ENCODE data around the gene KANK4.

The KANK4 gene

GRCh38 chr1:62188111-62188510 lies 131.1 kb downstream of the KANK4 start:
- H3K4me2 ChIP-seq, result no peak overlapping the region
- H3K9ac ChIP-seq, result no peak overlapping the region
- no peaks in the 10 kb centered on the region for H3K36me3 ChIP-seq (ENCODE audit: insufficient read depth)
- H3K27me3 ChIP-seq (ENCODE audit: insufficient read depth, low read depth), result no peaks in the 10 kb centered on the region
- H4K20me1 ChIP-seq (ENCODE audit: insufficient read depth), result no peaks in the 10 kb centered on the region
- H3K27ac ChIP-seq, result no peak overlapping the region
- no peak overlapping the region for H3K4me3 ChIP-seq (IDR thresholded peaks at IDR 0.05; ENCODE audit: insufficient read depth, low read depth, low read length)
- no peak for TF ChIP-seq CTCF (conservative IDR thresholded peaks at IDR 0.05; ENCODE audit: low read depth, low read length)
- no peaks in the 10 kb centered on the region for H3K79me2 ChIP-seq (ENCODE audit: insufficient read depth, low read depth)
- H2AFZ ChIP-seq (ENCODE audit: low read depth), result no peak overlapping the region
- H3K4me1 ChIP-seq (ENCODE audit: low read depth, poor library complexity, severe bottlenecking), result no peaks in the 10 kb centered on the region

- Histone ChIP-seq H3K79me2 (ENCODE audit: insufficient read depth, low read depth) (no peaks in the 10 kb centered on the region), H3K27me3 (ENCODE audit: insufficient read depth, low read depth) (no peaks in the 10 kb centered on the region), H3K36me3 (ENCODE audit: insufficient read depth) (no peaks in the 10 kb centered on the region), H3K27ac (no peak overlapping the region), H3K4me1 (ENCODE audit: low read depth, poor library complexity, severe bottlenecking) (no peaks in the 10 kb centered on the region), H3K4me3 (IDR thresholded peaks at IDR 0.05; ENCODE audit: insufficient read depth, low read depth, low read length) (no peak overlapping the region), H3K9ac (no peak overlapping the region), H2AFZ (ENCODE audit: low read depth) (no peak overlapping the region), H3K4me2 (no peak overlapping the region), H4K20me1 (ENCODE audit: insufficient read depth) (no peaks in the 10 kb centered on the region)
- no peak for TF ChIP-seq CTCF (conservative IDR thresholded peaks at IDR 0.05; ENCODE audit: low read depth, low read length)
These were observed 131.7 kb downstream of the KANK4 start for GRCh38 chr1:62187548-62187947.

Data from KMS-11 (cell line).